NCI-H146 treated with DMSO at 0.1 percent for 48 hours (cell line): ENCODE results near the gene ADCY1.
"Not testable (repeated sequence)": the region's sequence is repeated elsewhere in the genome, so short reads cannot be mapped to it uniquely, and the experiment has no call there.

Experiments used
- DNase-seq: peaks from one replicate; lab custom pipeline; 2025; ENCODE audit not compliant: unreplicated experiment; lab: John Stamatoyannopoulos, UW

ADCY1 gene

GRCh38 chr7:45708046-45708950, 134.1 kb downstream of the ADCY1 start:
- no peak for DNase-seq

- DNase-seq = no peak
These were observed 135.2 kb downstream of the ADCY1 start for GRCh38 chr7:45709168-45710042.

- no peak for DNase-seq
These were observed 136.3 kb downstream of the ADCY1 start for GRCh38 chr7:45710271-45711160.

- DNase-seq = no peak
These were observed 137.0 kb downstream of the ADCY1 start for GRCh38 chr7:45711161-45711490.

- no peak for DNase-seq
These were observed 138.0 kb downstream of the ADCY1 start for GRCh38 chr7:45712057-45712689.

GRCh38 chr7:45712872-45713668, 138.9 kb downstream of the ADCY1 start:
- DNase-seq = no peak

- DNase-seq = no peak
These were observed 139.7 kb downstream of the ADCY1 start for GRCh38 chr7:45713669-45714520.

- DNase-seq = no peak
These were observed 140.3 kb downstream of the ADCY1 start for GRCh38 chr7:45714521-45714820.

GRCh38 chr7:45715471-45716352, 141.5 kb downstream of the ADCY1 start:
- DNase-seq = no peak

- no peak for DNase-seq
These were observed 142.4 kb downstream of the ADCY1 start for GRCh38 chr7:45716380-45717203.

GRCh38 chr7:45717537-45718235, 143.5 kb downstream of the ADCY1 start:
- DNase-seq = no peak

- no peak for DNase-seq
These were observed 144.5 kb downstream of the ADCY1 start for GRCh38 chr7:45718464-45719330.

- DNase-seq = no peak
These were observed 146.8 kb downstream of the ADCY1 start for GRCh38 chr7:45720989-45721388.

GRCh38 chr7:45721686-45722598, 147.8 kb downstream of the ADCY1 start:
- DNase-seq = no peak

- not testable (repeated sequence) for DNase-seq
These were observed 151.1 kb downstream of the ADCY1 start for GRCh38 chr7:45725231-45725630.
